Skeletal muscle tissue (tissue), 4 donors: ENCODE data around the gene LHFPL2. TPM values are rescaled to one million over a fixed set of nuclear protein-coding genes. Genes with fewer than 3 reads are reported as not detected.

Experiments used
- H3K27ac ChIP-seq: one replicate; pipeline ENCODE4 v1.7.0; 2013; ENCODE audit warnings: mild to moderate bottlenecking, low read depth, low read length, inconsistent platforms
- H3K27me3 ChIP-seq, 3 donors: one replicate each; pipeline ENCODE4 v1.7.0; 2013; ENCODE audit warnings: low read length in 3 of 3; ENCODE audit not compliant: control insufficient read depth in 3 of 3, insufficient read depth in 3 of 3
- H3K36me3 ChIP-seq, 3 donors: one replicate each; pipeline ENCODE4 v1.7.0; 2013; ENCODE audit warnings: low read length in 3 of 3; ENCODE audit not compliant: control insufficient read depth in 3 of 3, insufficient read depth in 3 of 3
- H3K4me1 ChIP-seq, 3 donors: one replicate each; pipeline ENCODE4 v1.7.0; 2013; ENCODE audit warnings: low read length in 3 of 3, mild to moderate bottlenecking in 3 of 3; ENCODE audit not compliant: control insufficient read depth in 3 of 3, insufficient read depth in 3 of 3
- H3K4me3 ChIP-seq, 3 donors: one replicate each; pipeline ENCODE4 v1.7.0; 2013; ENCODE audit warnings: low read length in 3 of 3
- H3K9ac ChIP-seq, 3 donors: one replicate each; pipeline ENCODE4 v1.7.0; 2013; ENCODE audit warnings: low read length in 3 of 3, mild to moderate bottlenecking in 3 of 3, moderate library complexity in 2 of 3, low read depth in 1 of 3
- H3K9me3 ChIP-seq, 3 donors: one replicate each; pipeline ENCODE4 v1.7.0; 2013; ENCODE audit warnings: low read length in 3 of 3; ENCODE audit not compliant: control insufficient read depth in 3 of 3
- total RNA-seq: library from RNA; depleted of rRNA; stranded (reverse); fragments of >200 nt; gene quantifications from one replicate; pipeline ENCODE4 v1.2.3, GENCODE V29; 2014
- donor health status: Osteomylitis.

The LHFPL2 gene
- total RNA-seq, 1 donor from 2014 or later: 54.8 TPM

DNA sequence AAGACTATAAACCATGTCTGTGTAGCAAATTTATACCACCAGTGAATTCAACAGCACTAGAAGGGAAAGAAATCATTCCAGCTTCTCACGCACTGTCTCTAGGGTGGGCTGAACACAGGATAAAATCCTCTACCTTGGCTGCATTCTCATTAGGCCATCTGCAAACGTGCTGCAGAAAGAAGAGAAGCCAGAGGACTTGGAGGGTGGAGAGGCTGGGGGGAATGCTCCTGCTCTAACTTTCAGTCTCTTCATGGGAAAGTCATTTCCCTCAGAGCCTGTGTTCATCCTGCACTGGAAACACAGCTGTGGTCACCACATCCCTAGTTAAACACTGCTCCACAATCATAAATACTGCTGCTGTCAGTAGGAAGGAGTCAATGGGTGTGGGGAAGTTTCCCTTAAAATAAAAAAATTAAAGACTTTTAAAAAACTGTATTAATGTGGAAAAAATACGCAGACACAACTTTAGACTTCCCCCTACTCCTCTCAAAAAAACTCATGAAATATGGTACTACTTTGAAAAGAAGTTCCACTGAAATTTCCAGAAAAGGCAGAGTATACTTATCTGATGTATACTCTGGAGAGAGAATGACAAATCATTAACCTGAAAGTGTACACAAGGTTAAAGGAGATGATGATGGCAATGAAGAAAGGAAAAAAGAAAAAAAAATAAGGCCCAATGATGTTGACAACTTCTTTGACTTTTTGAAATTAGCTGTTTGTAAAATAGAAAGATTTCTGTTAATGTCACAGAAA lies 46.8 kb downstream of the LHFPL2 start:
- Histone ChIP-seq H3K36me3 (no peaks in the 10 kb centered on the region), H3K27ac (peak overlapping the region; percentile 54), H3K9me3 (no peaks in the 10 kb centered on the region), H3K4me3 (no peak overlapping the region), H3K9ac (no peak overlapping the region), H3K4me1 (peaks cover 0 to 13% (median 4%) of the 10 kb centered on the region in 3 donors), H3K27me3 (no peaks in the 10 kb centered on the region)

DNA sequence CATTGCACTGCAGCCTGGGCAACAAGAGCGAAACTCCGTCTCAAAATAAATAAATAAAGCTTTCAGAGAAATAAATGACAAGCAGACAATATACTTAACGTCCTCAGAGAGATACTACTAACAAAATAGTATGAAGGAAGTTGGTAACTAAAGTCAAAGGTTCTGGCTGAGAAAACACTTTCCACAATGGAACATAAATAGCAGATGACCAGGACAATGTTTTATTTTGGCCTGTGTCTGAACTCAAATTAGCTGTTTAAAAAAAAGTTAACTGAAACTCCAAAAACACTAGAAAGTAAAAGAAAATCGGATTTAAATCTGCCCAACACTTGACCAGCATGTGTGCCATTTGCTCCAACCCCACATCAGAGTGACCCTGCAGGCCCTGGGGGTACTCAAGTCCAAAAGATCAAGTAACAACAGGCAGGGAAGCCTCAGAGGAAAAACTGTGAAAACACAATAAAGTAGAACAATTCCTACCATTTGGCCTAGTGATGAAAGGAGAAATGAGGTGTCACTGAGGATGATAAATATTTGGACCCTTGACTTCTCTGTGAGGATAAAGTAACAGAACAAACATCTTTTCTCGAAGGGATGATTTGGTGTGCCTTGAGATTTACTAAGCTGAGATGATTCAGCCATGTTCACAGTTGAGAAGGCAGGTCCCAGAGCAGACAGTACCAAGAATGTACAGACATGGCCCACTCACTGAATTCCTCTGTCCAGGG lies 47.7 kb downstream of the LHFPL2 start:
- Histone ChIP-seq H3K4me3 (no peak overlapping the region), H3K9me3 (no peaks in the 10 kb centered on the region), H3K4me1 (peaks cover 0 to 13% (median 4%) of the 10 kb centered on the region in 3 donors), H3K27me3 (no peaks in the 10 kb centered on the region), H3K27ac (peak overlapping the region; percentile 54), H3K36me3 (no peaks in the 10 kb centered on the region), H3K9ac (no peak overlapping the region)

DNA sequence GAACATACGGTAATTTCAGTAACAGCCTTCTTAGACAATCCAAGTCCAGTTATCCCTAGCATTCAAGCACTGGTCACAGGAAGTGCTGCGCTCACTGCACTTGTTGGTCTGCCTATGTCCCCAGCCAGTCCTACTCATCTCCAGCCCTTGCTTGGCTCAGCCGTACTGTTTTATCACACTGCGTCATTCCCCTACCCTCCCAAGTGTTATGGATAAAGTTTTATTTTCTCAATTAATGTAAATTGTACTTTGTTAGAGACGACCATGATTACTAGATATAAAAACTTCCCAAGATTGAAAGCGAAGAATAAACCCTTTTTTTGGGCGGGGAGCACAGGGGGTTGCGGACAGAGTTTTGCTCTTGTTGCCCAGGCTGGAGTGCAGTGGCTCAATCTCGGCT lies 49.6 kb downstream of the LHFPL2 start:
- Histone ChIP-seq H3K36me3 (no peaks in the 10 kb centered on the region), H3K4me1 (peaks cover 17 to 29% (median 20%) of the 10 kb centered on the region in 3 donors), H3K27ac (no peak overlapping the region), H3K9ac (no peak overlapping the region), H3K4me3 (no peak overlapping the region), H3K9me3 (no peaks in the 10 kb centered on the region), H3K27me3 (no peaks in the 10 kb centered on the region)

DNA sequence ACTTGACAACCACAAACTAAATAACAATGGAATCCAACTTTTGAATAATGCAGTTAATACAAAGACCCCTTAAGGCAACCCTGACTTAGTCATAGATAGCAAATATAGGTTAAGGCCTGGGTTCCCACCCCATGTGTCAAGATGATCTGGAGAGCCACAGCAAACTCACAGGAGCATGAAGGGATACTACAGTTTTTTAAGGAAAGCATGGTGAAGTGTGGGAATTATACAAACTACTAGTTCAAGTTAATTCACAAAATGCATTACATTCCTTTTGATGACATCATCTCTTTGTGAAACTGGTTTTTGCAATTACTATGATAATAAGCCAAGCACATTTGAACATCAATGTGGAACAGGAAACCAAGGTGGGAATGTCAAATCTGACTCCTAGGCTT lies 50.6 kb downstream of the LHFPL2 start:
- no peak overlapping the region for H3K4me3 ChIP-seq

DNA sequence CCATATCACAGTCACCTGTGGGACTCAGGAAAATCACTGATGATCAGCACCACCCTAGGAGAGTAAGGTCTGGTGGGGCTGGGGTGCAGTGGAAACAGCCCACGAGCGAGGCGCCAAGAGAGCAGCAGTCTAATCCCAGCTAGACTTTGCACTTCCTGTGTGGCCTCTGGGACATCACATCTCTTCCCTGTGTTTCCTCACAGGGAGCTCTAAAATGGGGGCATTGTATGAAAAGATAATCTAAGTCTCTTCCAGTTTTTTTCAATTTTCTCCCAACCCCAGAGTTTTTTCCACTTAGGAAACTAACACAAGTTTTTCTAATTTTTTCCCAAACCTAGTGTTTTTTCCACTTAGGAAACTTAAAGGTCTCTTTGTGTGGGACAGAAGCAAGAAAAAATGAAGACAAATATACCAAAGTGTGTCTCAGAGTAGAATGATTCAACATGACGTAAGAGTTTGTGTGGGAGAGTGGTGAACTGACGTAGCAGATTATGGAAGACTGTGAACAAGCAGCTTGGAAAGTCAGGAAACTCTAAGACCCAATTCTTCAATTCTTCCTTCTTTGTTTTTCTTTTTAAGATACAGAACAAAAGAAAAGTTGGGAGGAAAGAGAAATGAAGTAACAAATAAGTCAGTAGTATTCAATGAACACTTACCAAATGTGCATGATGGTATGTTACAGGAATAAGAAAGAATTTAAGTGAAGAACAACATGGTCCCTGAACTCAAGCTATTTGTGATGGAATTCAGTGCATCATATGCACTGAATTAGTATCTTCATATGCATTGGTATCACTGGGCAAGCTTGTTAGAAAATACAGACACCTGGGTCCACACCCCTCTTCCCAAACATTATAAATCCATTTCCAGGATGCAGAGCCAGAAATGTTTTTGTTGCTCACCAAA lies 51.3 kb downstream of the LHFPL2 start:
- Histone ChIP-seq H3K27me3 (no peaks in the 10 kb centered on the region), H3K27ac (no peak overlapping the region), H3K9me3 (no peaks in the 10 kb centered on the region), H3K36me3 (no peaks in the 10 kb centered on the region), H3K4me1 (peaks cover 28 to 41% (median 33%) of the 10 kb centered on the region in 3 donors), H3K9ac (no peak overlapping the region), H3K4me3 (no peak overlapping the region)

More for the DNA sequence above, 50.6 kb downstream of the LHFPL2 start:
- Histone ChIP-seq H3K9ac (no peak overlapping the region), H3K9me3 (no peaks in the 10 kb centered on the region), H3K36me3 (no peaks in the 10 kb centered on the region), H3K27ac (no peak overlapping the region), H3K27me3 (no peaks in the 10 kb centered on the region), H3K4me1 (peaks cover 26 to 38% (median 30%) of the 10 kb centered on the region in 3 donors)

DNA sequence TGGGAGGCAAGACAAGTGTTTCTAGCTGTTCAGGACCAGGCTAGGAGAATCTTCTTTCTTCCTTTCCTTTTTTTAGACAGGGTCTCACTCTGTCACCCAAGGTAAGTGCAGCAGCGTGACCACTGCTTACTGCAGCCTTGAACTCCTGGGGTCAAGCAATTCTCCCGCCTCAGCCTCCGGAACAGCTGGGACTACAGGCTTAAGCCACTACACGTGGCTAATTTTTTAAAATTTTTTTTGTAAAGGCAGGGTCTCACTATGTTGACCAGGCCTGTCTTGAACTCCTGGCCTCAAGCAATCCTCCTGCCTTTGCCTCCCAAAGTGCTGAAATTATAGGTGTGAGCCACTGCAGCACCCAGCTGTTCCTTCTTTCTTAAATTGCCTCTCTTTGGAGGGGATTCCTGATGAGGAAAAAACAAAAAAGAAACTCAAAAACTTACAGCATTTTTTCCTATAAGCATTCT lies 53.1 kb downstream of the LHFPL2 start:
- H3K9me3 ChIP-seq: no peaks in the 10 kb centered on the region
- no peaks in the 10 kb centered on the region for H3K36me3 ChIP-seq
- no peak overlapping the region for H3K4me3 ChIP-seq
- peaks cover 31 to 45% (median 38%) of the 10 kb centered on the region in 3 donors for H3K4me1 ChIP-seq
- peak overlapping the region; percentile 70 for H3K27ac ChIP-seq
- no peaks in the 10 kb centered on the region for H3K27me3 ChIP-seq
- H3K9ac ChIP-seq: no peak overlapping the region

DNA sequence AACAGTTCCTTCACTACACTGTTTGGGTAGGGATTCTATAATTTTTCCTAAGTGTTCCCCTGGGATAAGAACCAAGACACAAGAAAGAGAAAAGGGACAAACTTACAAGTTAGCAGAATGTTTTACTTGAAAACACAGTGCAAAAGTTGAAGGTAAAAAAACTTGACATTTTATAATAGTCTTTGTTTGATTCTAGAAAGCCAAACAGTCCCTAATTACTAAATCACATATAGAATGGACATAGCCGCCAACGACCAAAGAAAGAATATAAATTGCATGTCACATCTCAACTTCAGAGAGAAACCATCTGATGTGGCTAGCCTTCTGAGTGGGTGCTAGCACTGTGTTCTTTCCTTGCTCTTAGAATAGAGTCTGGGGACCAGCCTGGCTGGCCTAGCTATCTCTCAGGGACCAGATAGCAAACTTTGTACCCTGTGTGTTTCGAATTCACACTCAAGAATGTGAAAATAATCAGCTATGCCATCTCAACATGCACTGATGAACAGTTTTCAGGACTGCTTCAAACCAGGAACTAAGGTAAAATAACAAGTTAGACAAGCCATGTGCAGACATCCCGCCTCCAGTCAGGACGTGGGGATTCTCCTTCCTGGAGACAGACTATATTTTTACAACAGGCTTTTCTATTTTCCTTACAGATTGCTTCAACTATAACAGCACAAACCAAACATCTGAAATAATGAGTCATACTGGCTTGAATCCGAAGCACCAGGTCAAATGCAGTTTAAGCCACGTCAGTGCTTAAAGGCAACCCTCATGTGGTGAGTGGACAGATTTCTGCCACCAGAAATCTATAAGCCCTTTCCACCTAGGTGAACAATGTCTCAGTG lies 53.7 kb downstream of the LHFPL2 start:
- peak overlapping the region in 1 of 3 donors; percentile 0 for H3K4me3 ChIP-seq
- H3K27me3 ChIP-seq: no peaks in the 10 kb centered on the region
- H3K9me3 ChIP-seq: no peaks in the 10 kb centered on the region
- peaks cover 31 to 45% (median 38%) of the 10 kb centered on the region in 3 donors for H3K4me1 ChIP-seq
- no peak overlapping the region for H3K9ac ChIP-seq
- peak overlapping the region; percentile 70 for H3K27ac ChIP-seq
- no peaks in the 10 kb centered on the region for H3K36me3 ChIP-seq

DNA sequence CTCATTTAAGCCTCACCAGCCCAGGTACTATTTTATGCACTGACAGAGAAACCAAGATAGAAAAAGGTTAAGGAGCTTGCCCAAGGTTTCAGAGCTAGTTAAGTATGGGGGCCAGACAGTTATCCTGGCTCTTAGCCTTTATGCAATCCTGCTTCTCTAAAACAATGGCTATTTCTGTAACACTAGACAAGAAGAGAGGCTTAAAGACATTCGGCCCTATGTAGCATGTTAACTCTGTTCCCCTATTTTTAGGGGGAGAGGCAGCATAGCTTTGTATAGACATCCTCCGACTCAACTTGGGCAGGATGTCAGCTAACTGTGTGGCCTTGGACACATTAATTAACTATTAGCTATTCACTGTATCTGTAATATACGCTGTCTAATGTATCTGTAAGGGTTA lies 54.6 kb downstream of the LHFPL2 start:
- Histone ChIP-seq H3K9me3 (no peaks in the 10 kb centered on the region), H3K4me1 (peaks cover 31 to 45% (median 38%) of the 10 kb centered on the region in 3 donors), H3K27me3 (no peaks in the 10 kb centered on the region), H3K9ac (no peak overlapping the region), H3K4me3 (no peak overlapping the region), H3K36me3 (peaks cover 0 to 2% (median 0%) of the 10 kb centered on the region in 3 donors), H3K27ac (peak overlapping the region; percentile 70)

DNA sequence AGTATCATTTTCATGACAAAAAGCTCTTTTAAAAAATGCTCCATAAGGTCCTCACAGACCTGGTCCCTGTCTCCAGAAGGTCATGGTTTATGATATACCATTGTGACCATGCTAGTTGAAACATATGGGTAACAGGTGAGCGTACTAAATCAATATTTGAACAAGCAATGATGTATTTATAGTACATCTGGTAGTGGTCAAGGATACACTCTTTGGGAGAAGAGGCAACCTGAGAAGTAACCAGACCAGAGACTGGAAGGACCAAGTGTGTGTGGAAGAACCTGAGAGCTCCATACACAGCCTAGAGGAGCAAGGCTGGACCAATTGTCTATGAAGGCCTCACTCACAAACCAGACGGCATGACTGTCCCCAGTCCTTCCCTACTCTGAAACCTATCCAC lies 55.1 kb downstream of the LHFPL2 start:
- peak overlapping the region; percentile 70 for H3K27ac ChIP-seq
- no peaks in the 10 kb centered on the region for H3K9me3 ChIP-seq
- H3K36me3 ChIP-seq: peaks cover 0 to 2% (median 0%) of the 10 kb centered on the region in 3 donors
- no peak overlapping the region for H3K4me3 ChIP-seq
- no peak overlapping the region for H3K9ac ChIP-seq
- peaks cover 33 to 47% (median 42%) of the 10 kb centered on the region in 3 donors for H3K4me1 ChIP-seq
- H3K27me3 ChIP-seq: no peaks in the 10 kb centered on the region
